Activated CD8-positive, alpha-beta T cell treated with anti-CD3 and anti-CD28 coated beads for 36 hours (primary cell): ENCODE results near the gene BAG1. TPM values are rescaled to one million over a fixed set of nuclear protein-coding genes. Genes with fewer than 3 reads are reported as not detected.

ENCODE experiments used
- ATAC-seq: fragments of 200-7000 bp; cut with Tn5 transposase; one replicate; pipeline ENCODE4 v1.10.0; 2021; ENCODE audit warnings: mild to moderate bottlenecking, moderate library complexity
- CTCF ChIA-PET: fragments of 350-600 bp; sonication (Branson Sonifier 250); formaldehyde crosslinking; loops from one replicate; lab custom pipeline; 2021; ENCODE audit warnings: antibody characterized with exemption; lab: Charles Lee
- POLR2A ChIA-PET: fragments of 350-600 bp; sonication (Branson Sonifier 250); formaldehyde crosslinking; loops from one replicate; lab custom pipeline; 2021; ENCODE audit warnings: antibody characterized with exemption; lab: Charles Lee
- DNase-seq: peaks from one replicate; pipeline ENCODE4 v3.0.0-alpha.2; 2020
- H3K27ac Mint-ChIP-seq: one replicate; pipeline ENCODE4 v1.8.0; 2021; ENCODE audit warnings: mild to moderate bottlenecking, mixed read lengths
- H3K27me3 Mint-ChIP-seq: one replicate; pipeline ENCODE4 v1.8.0; 2021; ENCODE audit warnings: mixed read lengths
- H3K36me3 Mint-ChIP-seq: one replicate; pipeline ENCODE4 v1.8.0; 2021; ENCODE audit warnings: low read depth, mixed read lengths
- H3K4me1 Mint-ChIP-seq: one replicate; pipeline ENCODE4 v1.8.0; 2021; ENCODE audit warnings: low read depth, mixed read lengths
- H3K4me3 Mint-ChIP-seq: one replicate; pipeline ENCODE4 v1.8.0; 2021; ENCODE audit warnings: mild to moderate bottlenecking, moderate library complexity, mixed read lengths
- H3K9me3 Mint-ChIP-seq: one replicate; pipeline ENCODE4 v1.8.0; 2021; ENCODE audit warnings: mixed read lengths
- intact Hi-C: fragments of 100-400 bp; cut with micrococcal nuclease; formaldehyde crosslinking; loops from one replicate; pipeline ENCODE4 v1.10.0; 2022
- total RNA-seq, 2 experiments: library from RNA; stranded (reverse); gene quantifications; one replicate each; pipeline ENCODE4 v1.2.3, GENCODE V29; 2021
- TF ChIP-seq, protein P1 (sequence below): fragments of 200-600 bp; IDR thresholded peaks from one replicate; pipeline ENCODE4 v1.8.0; 2022; ENCODE audit warnings: antibody characterized with exemption, mild to moderate bottlenecking

BAG1 gene
- total RNA-seq, 2 experiments from 2014 or later: 55.6 to 61.6 TPM

DNA sequence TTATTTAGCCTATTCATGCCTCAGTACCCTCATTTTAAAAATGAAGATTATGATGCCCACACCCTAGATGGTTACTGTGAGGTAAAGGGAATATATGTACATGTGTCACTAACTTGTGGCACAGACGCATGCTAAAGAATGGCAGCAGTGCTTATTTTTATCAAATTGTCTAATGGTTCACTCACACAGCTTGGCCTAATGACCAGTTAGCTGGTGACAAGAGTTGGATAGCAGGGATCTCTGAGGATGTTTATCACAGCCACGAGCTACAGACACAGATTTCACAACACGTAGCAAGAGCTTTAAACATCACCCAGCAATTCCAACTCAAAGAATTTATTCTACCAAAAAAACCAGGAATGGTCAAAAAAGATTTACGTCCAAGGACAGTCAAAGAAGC lies 7.2 kb downstream of the BAG1 start:
- Mint-ChIP-seq H3K4me3 (no peak overlapping the region), H3K36me3 (peaks cover 69% of the 10 kb centered on the region), H3K27ac (no peak overlapping the region), H3K9me3 (no peaks in the 10 kb centered on the region), H3K27me3 (no peaks in the 10 kb centered on the region), H3K4me1 (peaks cover 13% of the 10 kb centered on the region)
- ATAC-seq (no peak), DNase-seq (no peak)
- TF ChIP-seq, protein P1, sequence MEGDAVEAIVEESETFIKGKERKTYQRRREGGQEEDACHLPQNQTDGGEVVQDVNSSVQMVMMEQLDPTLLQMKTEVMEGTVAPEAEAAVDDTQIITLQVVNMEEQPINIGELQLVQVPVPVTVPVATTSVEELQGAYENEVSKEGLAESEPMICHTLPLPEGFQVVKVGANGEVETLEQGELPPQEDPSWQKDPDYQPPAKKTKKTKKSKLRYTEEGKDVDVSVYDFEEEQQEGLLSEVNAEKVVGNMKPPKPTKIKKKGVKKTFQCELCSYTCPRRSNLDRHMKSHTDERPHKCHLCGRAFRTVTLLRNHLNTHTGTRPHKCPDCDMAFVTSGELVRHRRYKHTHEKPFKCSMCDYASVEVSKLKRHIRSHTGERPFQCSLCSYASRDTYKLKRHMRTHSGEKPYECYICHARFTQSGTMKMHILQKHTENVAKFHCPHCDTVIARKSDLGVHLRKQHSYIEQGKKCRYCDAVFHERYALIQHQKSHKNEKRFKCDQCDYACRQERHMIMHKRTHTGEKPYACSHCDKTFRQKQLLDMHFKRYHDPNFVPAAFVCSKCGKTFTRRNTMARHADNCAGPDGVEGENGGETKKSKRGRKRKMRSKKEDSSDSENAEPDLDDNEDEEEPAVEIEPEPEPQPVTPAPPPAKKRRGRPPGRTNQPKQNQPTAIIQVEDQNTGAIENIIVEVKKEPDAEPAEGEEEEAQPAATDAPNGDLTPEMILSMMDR: no peak
- intact Hi-C loops: no loop called here
- ChIA-PET POLR2A (interaction anchor here (0.8 to 1.2 kb wide), 3 partner anchors 8 to 231 kb away, joined by 3 to 4 read pairs (median 3); no protein-coding TSS in a partner anchor), CTCF (interaction anchor here (0.7 to 0.9 kb wide), 2 partner anchors 29 to 187 kb away, joined by 3 read pairs; no protein-coding TSS in a partner anchor)

DNA sequence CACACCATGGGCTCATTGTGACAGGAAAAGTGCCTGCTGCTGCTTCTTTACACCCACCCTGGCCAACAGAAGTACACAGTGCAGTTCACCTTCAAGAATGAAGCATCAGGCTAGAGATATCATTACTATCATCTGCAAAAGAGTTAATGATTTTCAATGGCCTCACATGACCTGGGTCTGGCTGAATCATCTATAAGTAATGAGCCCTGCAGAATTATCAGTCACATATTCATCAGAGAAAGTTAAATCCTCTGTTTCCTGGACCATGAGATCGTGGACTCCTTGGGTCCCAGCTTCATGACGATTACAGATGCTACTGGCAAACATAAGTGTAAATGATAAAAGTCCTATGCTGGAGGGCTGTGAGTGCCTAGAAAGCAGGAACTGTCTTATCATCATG lies 8.3 kb downstream of the BAG1 start:
- POLR2A ChIA-PET: interaction anchor here (0.9 to 1.2 kb wide), 2 partner anchors 180 to 230 kb away, joined by 3 read pairs; no protein-coding TSS in a partner anchor

DNA sequence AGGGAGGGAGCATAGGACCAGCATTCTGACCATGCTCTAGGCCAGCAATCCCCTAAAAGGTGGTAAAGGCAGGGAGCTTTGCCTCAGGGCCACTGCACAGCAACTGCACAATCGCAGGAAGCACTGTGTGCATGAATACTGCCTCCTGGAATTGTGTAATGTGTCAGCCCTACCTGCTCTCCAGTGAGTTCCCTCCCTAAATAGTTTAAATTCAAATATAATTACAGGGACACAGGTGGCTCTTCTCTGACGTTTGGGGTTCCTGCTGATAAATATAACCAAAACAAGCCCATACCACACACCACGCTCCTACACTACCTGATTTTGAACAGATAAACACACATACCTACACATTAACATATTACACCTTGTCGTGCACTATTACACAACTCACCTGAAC lies 9.0 kb downstream of the BAG1 start:
- ATAC-seq (no peak), DNase-seq (no peak)
- H3K27me3 Mint-ChIP-seq: no peaks in the 10 kb centered on the region
- H3K36me3 Mint-ChIP-seq: peaks cover 58% of the 10 kb centered on the region
- H3K4me3 Mint-ChIP-seq: no peak overlapping the region
- intact Hi-C loops: no loop called here
- TF ChIP-seq, protein P1: no peak
- CTCF ChIA-PET: no interaction called here
- H3K4me1 Mint-ChIP-seq: peaks cover 3% of the 10 kb centered on the region
- no peaks in the 10 kb centered on the region for H3K9me3 Mint-ChIP-seq
- POLR2A ChIA-PET: interaction anchor here (1.1 kb wide), 1 partner anchor 8 kb away, joined by 3 read pairs; no protein-coding TSS in a partner anchor
- no peak overlapping the region for H3K27ac Mint-ChIP-seq

More for the DNA sequence above, 8.3 kb downstream of the BAG1 start:
- H3K4me1 Mint-ChIP-seq: peaks cover 7% of the 10 kb centered on the region
- H3K27me3 Mint-ChIP-seq: no peaks in the 10 kb centered on the region
- TF ChIP-seq, protein P1: no peak
- DNase-seq (no peak), ATAC-seq (no peak)
- intact Hi-C loops: no loop called here
- CTCF ChIA-PET: no interaction called here
- no peak overlapping the region for H3K27ac Mint-ChIP-seq
- peaks cover 62% of the 10 kb centered on the region for H3K36me3 Mint-ChIP-seq
- H3K4me3 Mint-ChIP-seq: no peak overlapping the region
- H3K9me3 Mint-ChIP-seq: no peaks in the 10 kb centered on the region

DNA sequence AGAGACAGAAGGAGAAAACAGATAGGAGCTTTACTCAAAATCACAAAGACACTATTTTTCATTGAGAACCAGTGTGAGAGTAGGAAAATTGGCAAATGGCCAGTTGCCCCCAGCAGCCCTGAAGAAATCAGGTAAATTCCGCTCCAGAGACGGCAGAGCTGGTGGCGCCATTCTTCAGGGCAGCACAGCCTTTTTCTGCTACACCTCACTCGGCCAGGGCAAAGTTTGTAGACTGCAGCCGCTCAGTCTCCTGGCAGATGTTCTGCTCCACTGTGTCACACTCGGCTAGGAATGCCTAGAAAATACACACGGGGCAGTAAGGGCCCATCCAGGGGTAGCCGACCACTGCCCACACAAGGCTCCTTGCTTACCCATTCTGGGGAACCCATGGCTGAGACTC lies 9.5 kb downstream of the BAG1 start:
- no peaks in the 10 kb centered on the region for H3K9me3 Mint-ChIP-seq
- no peak overlapping the region for H3K4me3 Mint-ChIP-seq
- intact Hi-C loops: no loop called here
- H3K36me3 Mint-ChIP-seq: peaks cover 53% of the 10 kb centered on the region
- peaks cover 3% of the 10 kb centered on the region for H3K4me1 Mint-ChIP-seq
- no peaks in the 10 kb centered on the region for H3K27me3 Mint-ChIP-seq
- no peak for ATAC-seq
- CTCF ChIA-PET: interaction anchor here (1.2 kb wide), 1 partner anchor 29 kb away, joined by 3 read pairs; no protein-coding TSS in a partner anchor
- H3K27ac Mint-ChIP-seq: no peak overlapping the region
- TF ChIP-seq, protein P1: no peak
- POLR2A ChIA-PET: interaction anchor here (1.1 kb wide), 1 partner anchor 9 kb away, joined by 3 read pairs; no protein-coding TSS in a partner anchor
- DNase-seq: no peak

DNA sequence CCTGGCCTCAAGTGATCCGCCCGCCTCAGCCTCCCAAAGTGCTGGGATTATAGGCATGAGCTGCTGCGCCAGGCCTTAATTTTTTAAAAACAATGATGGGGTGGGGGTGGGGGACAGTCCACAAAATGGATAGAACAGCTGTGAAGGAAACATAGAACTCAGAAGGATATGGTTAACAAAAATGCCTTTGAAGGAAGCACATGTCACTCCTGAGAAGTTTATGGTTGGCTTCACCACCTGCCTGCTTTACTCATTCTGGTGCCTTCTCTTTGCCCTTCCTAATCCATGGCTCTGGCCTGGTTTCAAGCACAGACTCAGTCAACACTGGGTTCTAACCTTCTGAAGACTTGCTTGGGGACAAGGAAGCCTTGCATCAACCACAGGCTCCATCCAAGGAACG lies 10.3 kb downstream of the BAG1 start:
- no peak overlapping the region for H3K4me3 Mint-ChIP-seq
- H3K9me3 Mint-ChIP-seq: no peaks in the 10 kb centered on the region
- no peak for DNase-seq
- no peaks in the 10 kb centered on the region for H3K27me3 Mint-ChIP-seq
- no peaks in the 10 kb centered on the region for H3K4me1 Mint-ChIP-seq
- no peak for ATAC-seq
- H3K36me3 Mint-ChIP-seq: peaks cover 51% of the 10 kb centered on the region
- CTCF ChIA-PET: interaction anchor here (0.8 to 1.2 kb wide), 2 partner anchors 28 to 93 kb away, joined by 3 read pairs; no protein-coding TSS in a partner anchor
- POLR2A ChIA-PET: interaction anchor here (1.1 to 2.8 kb wide), 2 partner anchors 11 to 14 kb away, joined by 4 to 8 read pairs; partner anchors contain the start of gene SPINK4
- no peak overlapping the region for H3K27ac Mint-ChIP-seq
- TF ChIP-seq, protein P1: no peak
- intact Hi-C loops: no loop called here
